Measurements from ENCODE around the gene PTPRJ. TPM values are rescaled to one million over a fixed set of nuclear protein-coding genes. Genes with fewer than 3 reads are reported as not detected.

Gene PTPRJ
- total RNA-seq, 1 experiment from 2014 or later = 11.0 TPM

DNA sequence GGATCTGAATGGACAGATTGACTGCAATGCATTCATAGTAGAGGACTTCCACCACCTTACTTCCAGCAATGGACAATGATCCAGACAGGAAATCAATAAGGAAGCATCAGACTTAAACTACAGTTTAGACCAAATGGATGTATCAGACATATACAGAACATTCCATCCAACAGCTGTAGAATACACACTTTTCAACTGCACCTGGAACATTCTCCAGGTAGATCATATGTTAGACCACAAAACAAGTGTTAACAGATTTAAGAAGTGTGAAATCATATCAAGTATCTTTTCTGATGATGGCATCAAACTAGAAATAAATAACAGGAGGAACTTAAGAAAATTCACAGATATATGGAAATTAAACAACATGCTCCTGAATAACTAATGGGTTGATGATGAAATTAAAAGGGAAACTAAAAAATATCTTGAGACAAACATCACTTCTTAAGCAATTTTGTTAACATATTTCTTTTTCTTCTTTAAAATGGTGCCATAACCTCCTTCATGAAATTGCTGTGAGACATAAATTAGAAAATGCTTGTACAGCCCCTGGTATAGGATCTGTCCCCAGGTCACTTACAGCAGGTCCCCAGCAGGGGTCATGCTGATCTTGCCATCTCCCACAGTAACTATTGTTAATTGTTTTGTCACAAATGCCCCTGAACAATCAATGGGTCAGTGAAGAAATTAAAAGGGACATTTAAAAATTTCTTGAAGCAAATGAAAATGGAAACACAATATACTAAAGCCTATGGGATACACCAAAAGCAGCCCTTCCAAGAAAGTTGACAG is 136.3 kb downstream of the PTPRJ start:
- intact Hi-C loops (cut with micrococcal nuclease; ENCODE audit: unreplicated experiment) = no loop called here
- BruUV-seq (replicated peaks) = no TSS peak
- peak in 1 of 2 experiments; percentile 34 for DNase-seq

DNA sequence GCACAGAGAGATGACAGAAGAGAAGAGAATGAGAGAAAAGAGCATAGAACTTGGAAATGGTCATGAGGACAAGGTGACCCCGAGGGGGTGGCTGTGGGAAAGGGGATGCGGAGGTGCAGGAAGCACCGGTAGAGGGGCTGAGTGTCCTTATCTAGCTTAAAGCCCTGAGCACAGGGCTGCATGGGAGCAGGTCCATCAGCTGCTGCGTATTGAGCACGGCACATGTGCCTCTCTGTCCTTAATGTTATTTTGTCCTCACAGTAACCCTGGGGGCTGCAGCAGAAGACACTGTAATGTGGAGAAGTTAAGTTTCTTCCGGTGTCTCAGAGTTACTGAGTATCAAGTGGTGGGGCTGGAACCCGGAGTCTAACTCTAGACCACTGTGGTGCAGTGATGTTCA is 141.9 kb downstream of the PTPRJ start:
- intact Hi-C loops (cut with micrococcal nuclease; ENCODE audit: unreplicated experiment) = no loop called here

More for the DNA sequence above, 136.3 kb downstream of the PTPRJ start:
- peaks cover 22% of the 10 kb centered on the region for H3K9me3 Mint-ChIP-seq (ENCODE audit: unreplicated experiment)
- no peak overlapping the region for H3K4me3 Mint-ChIP-seq (ENCODE audit: unreplicated experiment)
- TF ChIP-seq, protein P1, sequence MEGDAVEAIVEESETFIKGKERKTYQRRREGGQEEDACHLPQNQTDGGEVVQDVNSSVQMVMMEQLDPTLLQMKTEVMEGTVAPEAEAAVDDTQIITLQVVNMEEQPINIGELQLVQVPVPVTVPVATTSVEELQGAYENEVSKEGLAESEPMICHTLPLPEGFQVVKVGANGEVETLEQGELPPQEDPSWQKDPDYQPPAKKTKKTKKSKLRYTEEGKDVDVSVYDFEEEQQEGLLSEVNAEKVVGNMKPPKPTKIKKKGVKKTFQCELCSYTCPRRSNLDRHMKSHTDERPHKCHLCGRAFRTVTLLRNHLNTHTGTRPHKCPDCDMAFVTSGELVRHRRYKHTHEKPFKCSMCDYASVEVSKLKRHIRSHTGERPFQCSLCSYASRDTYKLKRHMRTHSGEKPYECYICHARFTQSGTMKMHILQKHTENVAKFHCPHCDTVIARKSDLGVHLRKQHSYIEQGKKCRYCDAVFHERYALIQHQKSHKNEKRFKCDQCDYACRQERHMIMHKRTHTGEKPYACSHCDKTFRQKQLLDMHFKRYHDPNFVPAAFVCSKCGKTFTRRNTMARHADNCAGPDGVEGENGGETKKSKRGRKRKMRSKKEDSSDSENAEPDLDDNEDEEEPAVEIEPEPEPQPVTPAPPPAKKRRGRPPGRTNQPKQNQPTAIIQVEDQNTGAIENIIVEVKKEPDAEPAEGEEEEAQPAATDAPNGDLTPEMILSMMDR (IDR thresholded peaks at IDR 0.05; ENCODE audit: insufficient read depth in 1 of 2, low read depth in 1 of 2, low read length in 1 of 2, severe bottlenecking in 1 of 2, unreplicated experiment in 1 of 2) = peak; percentile 37 to 44
- Histone ChIP-seq H3K9me3 (peaks cover 7% of the 10 kb centered on the region), H3K36me3 (ENCODE audit: control insufficient read depth, insufficient read depth, low read length) (no peaks in the 10 kb centered on the region), H3K27me3 (replicated peaks; ENCODE audit: control insufficient read depth, insufficient read depth, low read length) (no peaks in the 10 kb centered on the region), H3K4me3 (ENCODE audit: low read depth, low read length) (no peak overlapping the region), H3K4me1 (no peaks in the 10 kb centered on the region)
- no peaks in the 10 kb centered on the region for H3K36me3 Mint-ChIP-seq (ENCODE audit: insufficient read depth, unreplicated experiment)
- ChIA-PET CTCF (no interaction called here), POLR2A (no interaction called here)
- no peaks in the 10 kb centered on the region for H3K27me3 Mint-ChIP-seq (ENCODE audit: insufficient read depth, unreplicated experiment)
- no peaks in the 10 kb centered on the region for H3K4me1 Mint-ChIP-seq (ENCODE audit: low read depth, unreplicated experiment)
- H3K27ac Mint-ChIP-seq (ENCODE audit: unreplicated experiment) = no peak overlapping the region

DNA sequence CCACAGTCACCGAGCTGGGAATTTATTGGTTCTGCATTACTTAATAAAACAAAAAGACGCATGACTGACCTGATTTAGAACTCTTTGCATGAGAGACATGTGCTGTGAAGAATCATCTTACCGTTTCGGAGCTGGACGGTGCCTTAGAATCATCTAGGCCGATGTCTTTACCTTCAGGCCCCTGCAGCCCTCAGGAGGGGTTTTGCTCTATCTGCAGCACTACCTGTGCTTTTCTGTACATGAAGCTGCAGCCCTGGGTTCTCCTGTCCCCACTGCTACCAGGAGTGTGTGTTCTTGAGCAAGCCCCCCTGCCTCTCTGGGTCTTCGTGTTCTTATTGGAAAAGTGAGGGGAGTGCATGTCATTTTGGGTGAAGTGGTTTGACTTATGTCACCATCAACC is 142.3 kb downstream of the PTPRJ start:
- H3K4me3 ChIP-seq (ENCODE audit: low read depth, low read length) = no peak overlapping the region
- no peak for DNase-seq
- Mint-ChIP-seq H3K27me3 (ENCODE audit: insufficient read depth, unreplicated experiment) (no peaks in the 10 kb centered on the region), H3K4me3 (ENCODE audit: unreplicated experiment) (no peak overlapping the region), H3K36me3 (ENCODE audit: insufficient read depth, unreplicated experiment) (no peaks in the 10 kb centered on the region), H3K9me3 (ENCODE audit: unreplicated experiment) (no peaks in the 10 kb centered on the region), H3K4me1 (ENCODE audit: low read depth, unreplicated experiment) (no peaks in the 10 kb centered on the region), H3K27ac (ENCODE audit: unreplicated experiment) (no peak overlapping the region)
- TF ChIP-seq, protein P1 (IDR thresholded peaks at IDR 0.05; ENCODE audit: insufficient read depth in 1 of 2, low read depth in 1 of 2, low read length in 1 of 2, severe bottlenecking in 1 of 2, unreplicated experiment in 1 of 2) = no peak
- POLR2A ChIA-PET = no interaction called here
- intact Hi-C loops (cut with micrococcal nuclease; ENCODE audit: unreplicated experiment) = no loop called here
- BruUV-seq (replicated peaks) = no TSS peak
- no peaks in the 10 kb centered on the region for H3K4me1 ChIP-seq
- no peaks in the 10 kb centered on the region for H3K9me3 ChIP-seq
- H3K27me3 ChIP-seq (replicated peaks; ENCODE audit: control insufficient read depth, insufficient read depth, low read length) = no peaks in the 10 kb centered on the region
- CTCF ChIA-PET = no interaction called here
- no peaks in the 10 kb centered on the region for H3K36me3 ChIP-seq (ENCODE audit: control insufficient read depth, insufficient read depth, low read length)

More for the DNA sequence above, 141.9 kb downstream of the PTPRJ start:
- TF ChIP-seq, protein P1 (IDR thresholded peaks at IDR 0.05; ENCODE audit: insufficient read depth in 1 of 2, low read depth in 1 of 2, low read length in 1 of 2, severe bottlenecking in 1 of 2, unreplicated experiment in 1 of 2) = no peak
- H3K4me3 ChIP-seq (ENCODE audit: low read depth, low read length) = no peak overlapping the region
- Mint-ChIP-seq H3K9me3 (ENCODE audit: unreplicated experiment) (no peaks in the 10 kb centered on the region), H3K27me3 (ENCODE audit: insufficient read depth, unreplicated experiment) (no peaks in the 10 kb centered on the region), H3K27ac (ENCODE audit: unreplicated experiment) (no peak overlapping the region), H3K4me3 (ENCODE audit: unreplicated experiment) (no peak overlapping the region), H3K36me3 (ENCODE audit: insufficient read depth, unreplicated experiment) (no peaks in the 10 kb centered on the region), H3K4me1 (ENCODE audit: low read depth, unreplicated experiment) (no peaks in the 10 kb centered on the region)
- H3K36me3 ChIP-seq (ENCODE audit: control insufficient read depth, insufficient read depth, low read length) = no peaks in the 10 kb centered on the region
- no peaks in the 10 kb centered on the region for H3K4me1 ChIP-seq
- ChIA-PET CTCF (no interaction called here), POLR2A (no interaction called here)
- H3K9me3 ChIP-seq = no peaks in the 10 kb centered on the region
- no peaks in the 10 kb centered on the region for H3K27me3 ChIP-seq (replicated peaks; ENCODE audit: control insufficient read depth, insufficient read depth, low read length)
- no TSS peak for BruUV-seq (replicated peaks)
- no peak for DNase-seq

Measured in Caco-2 (cell line).